HEK293 (cell line): ENCODE results near the gene REX1BD.

Experiments
- CTCF ChIP-seq: fragments of 450-650 bp; formaldehyde crosslinking; IDR thresholded peaks from 2 replicates; pipeline ENCODE4 v1.5.1; 2016; ENCODE audit warnings: missing biosample characterization, missing genetic modification characterization
- TSHZ1 ChIP-seq: fragments of 450-650 bp; formaldehyde crosslinking; IDR thresholded peaks from 2 replicates; pipeline ENCODE4 v1.5.1; 2016; ENCODE audit warnings: missing biosample characterization, missing genetic modification characterization, borderline replicate concordance
- ZBTB48 ChIP-seq: fragments of 450-650 bp; formaldehyde crosslinking; IDR thresholded peaks from 2 replicates; pipeline ENCODE4 v1.5.1; 2016; ENCODE audit warnings: missing biosample characterization, missing genetic modification characterization
- ZNF274 ChIP-seq, 2 experiments: fragments of 200-500 bp in 1 of 2; fragments of 450-650 bp in 1 of 2; sonication (Bioruptor generic) in 1 of 2; formaldehyde crosslinking in 1 of 2; IDR thresholded peaks; 2 replicates each; pipeline versions ENCODE4 v1.5.1 to v1.6.1; 2014 to 2016; ENCODE audit warnings: borderline replicate concordance in 1 of 2, inconsistent platforms in 1 of 2, low read length in 1 of 2, missing biosample characterization in 1 of 2, missing genetic modification characterization in 1 of 2
- ZNF423 ChIP-seq: fragments of 450-650 bp; formaldehyde crosslinking; IDR thresholded peaks from 2 replicates; pipeline ENCODE4 v1.5.1; 2016; ENCODE audit warnings: missing biosample characterization, missing genetic modification characterization
- ZNF76 ChIP-seq: fragments of 450-650 bp; formaldehyde crosslinking; IDR thresholded peaks from 2 replicates; pipeline ENCODE4; 2016; ENCODE audit warnings: low read depth, missing biosample characterization, missing genetic modification characterization, borderline replicate concordance

- no peak for TF ChIP-seq CTCF (tag by site-specific recombination)
- no peak for TF ChIP-seq ZNF76
- TF ChIP-seq ZNF423: no peak
- TF ChIP-seq ZBTB48 (tag by site-specific recombination): no peak
- no peak for TF ChIP-seq TSHZ1 (tag by site-specific recombination)
- no peak for TF ChIP-seq ZNF274 (IDR thresholded peaks at IDR 0.05; ENCODE audit: low read length)
- no peak for TF ChIP-seq ZNF274 (tag by site-specific recombination; IDR thresholded peaks at IDR 0.05; ENCODE audit: borderline replicate concordance)
Observed at GRCh38 chr19:18559685-18560084, 28.9 kb upstream of the REX1BD start.
